Trophoblast cell (in vitro differentiated cells and primary cell): ENCODE measurements around the gene GUCA2B.

Experiments used
- DNase-seq, 2 donors: peaks; one replicate each; pipeline ENCODE4 v3.0.0-alpha.2; 2016
- H2AFZ ChIP-seq: 2 replicates; pipeline ENCODE4 v1.6.1; 2013; ENCODE audit warnings: low read length, moderate library complexity, mild to moderate bottlenecking; ENCODE audit not compliant: insufficient read depth, poor library complexity
- H2AK5ac ChIP-seq: 2 replicates; pipeline ENCODE4 v1.6.1; 2013; ENCODE audit warnings: mild to moderate bottlenecking, low read length
- H2BK120ac ChIP-seq: 2 replicates; pipeline ENCODE4 v1.6.1; 2013; ENCODE audit warnings: low read length, mild to moderate bottlenecking, moderate library complexity; ENCODE audit not compliant: insufficient read depth, poor library complexity
- H2BK12ac ChIP-seq: 2 replicates; pipeline ENCODE4 v1.6.1; 2013; ENCODE audit warnings: mild to moderate bottlenecking, low read length, moderate library complexity
- H2BK5ac ChIP-seq: 2 replicates; pipeline ENCODE4 v1.6.1; 2013; ENCODE audit warnings: low read length, low read depth, moderate library complexity, mild to moderate bottlenecking; ENCODE audit not compliant: poor library complexity
- H3K14ac ChIP-seq: 2 replicates; pipeline ENCODE4 v1.6.1; 2013; ENCODE audit warnings: mild to moderate bottlenecking, low read length
- H3K18ac ChIP-seq: 2 replicates; pipeline ENCODE4 v1.6.1; 2013; ENCODE audit warnings: mild to moderate bottlenecking, low read length
- H3K23ac ChIP-seq: 2 replicates; pipeline ENCODE4 v1.6.1; 2013; ENCODE audit warnings: low read length
- H3K27ac ChIP-seq: 2 replicates; pipeline ENCODE4 v1.5.1; 2013; ENCODE audit warnings: low read depth, mild to moderate bottlenecking, inconsistent platforms, low read length, moderate library complexity
- H3K27me3 ChIP-seq: 2 replicates; pipeline ENCODE4 v1.6.1; 2013; ENCODE audit warnings: inconsistent platforms, mild to moderate bottlenecking, low read length, moderate library complexity; ENCODE audit not compliant: insufficient read depth
- H3K36me3 ChIP-seq, 2 experiments: 1 replicate in 1 of 2; 2 replicates in 1 of 2; pipeline ENCODE4 v1.6.1; 2013; ENCODE audit warnings: low read length in 2 of 2, mild to moderate bottlenecking in 2 of 2, moderate library complexity in 1 of 2; ENCODE audit not compliant: insufficient read depth in 2 of 2, control insufficient read depth in 1 of 2
- H3K4ac ChIP-seq: 2 replicates; pipeline ENCODE4 v1.6.1; 2013; ENCODE audit warnings: low read depth, mild to moderate bottlenecking, low read length, moderate library complexity
- H3K4me1 ChIP-seq, 2 experiments: 1 replicate in 1 of 2; 2 replicates in 1 of 2; pipeline ENCODE4 v1.6.1; 2013; ENCODE audit warnings: low read length in 2 of 2, mild to moderate bottlenecking in 2 of 2, moderate library complexity in 1 of 2; ENCODE audit not compliant: insufficient read depth in 2 of 2, control insufficient read depth in 1 of 2
- H3K4me2 ChIP-seq: 2 replicates; pipeline ENCODE4 v1.6.1; 2013; ENCODE audit warnings: inconsistent platforms, mild to moderate bottlenecking, low read length, moderate library complexity
- H3K4me3 ChIP-seq: 2 replicates; pipeline ENCODE4 v1.5.1; 2013; ENCODE audit warnings: mild to moderate bottlenecking, low read depth, low read length, inconsistent platforms
- H3K79me1 ChIP-seq: one replicate; pipeline ENCODE4 v1.6.1; 2013; ENCODE audit warnings: low read length
- H3K79me2 ChIP-seq: 2 replicates; pipeline ENCODE4 v1.6.1; 2013; ENCODE audit warnings: low read length, mild to moderate bottlenecking; ENCODE audit not compliant: control insufficient read depth, insufficient read depth, poor library complexity
- H3K9ac ChIP-seq: 2 replicates; pipeline ENCODE4 v1.6.1; 2013; ENCODE audit warnings: mild to moderate bottlenecking, low read length
- H3K9me3 ChIP-seq: 2 replicates; pipeline ENCODE4 v1.6.1; 2013; ENCODE audit warnings: low read depth, mild to moderate bottlenecking, control low read depth, inconsistent platforms, low read length; ENCODE audit not compliant: insufficient read depth
- H4K12ac ChIP-seq: 2 replicates; pipeline ENCODE4 v1.6.1; 2013; ENCODE audit warnings: low read depth, mild to moderate bottlenecking, low read length, moderate library complexity
- H4K8ac ChIP-seq: 2 replicates; pipeline ENCODE4 v1.6.1; 2013; ENCODE audit warnings: low read depth, mild to moderate bottlenecking, low read length, moderate library complexity
- H4K91ac ChIP-seq: one replicate; pipeline ENCODE4 v1.6.1; 2013; ENCODE audit warnings: low read depth, mild to moderate bottlenecking, low read length, moderate library complexity
- WGBS: extraction: QIAGEN DNeasy Blood & Tissue Kit; methylation state at CpG from one replicate; pipeline ENCODE4 v1.1.7; 2013; ENCODE audit warnings: missing lambda C conversion rate; ENCODE audit not compliant: insufficient read length, insufficient coverage; ENCODE audit errors: extremely low coverage; 5-methylcytosine and 5-hydroxymethylcytosine counted together

The GUCA2B gene

GRCh38 chr1:42144711-42145388, 8.4 kb upstream of the GUCA2B start:
- Histone ChIP-seq H3K9me3 (peaks cover 3% of the 10 kb centered on the region), H3K36me3 (peaks cover 0 to 1% of the 10 kb centered on the region in 2 experiments), H3K4me2 (no peak overlapping the region), H2BK5ac (no peak overlapping the region), H3K4me3 (no peak overlapping the region), H3K9ac (no peak overlapping the region), H3K23ac (no peak overlapping the region), H4K8ac (no peak overlapping the region), H2AFZ (no peak overlapping the region), H4K12ac (no peak overlapping the region), H3K4ac (no peak overlapping the region), H3K27me3 (no peaks in the 10 kb centered on the region), H3K18ac (no peak overlapping the region), H4K91ac (no peak overlapping the region), H2BK12ac (no peak overlapping the region), H3K14ac (no peak overlapping the region), H2BK120ac (no peak overlapping the region), H3K79me2 (no peaks in the 10 kb centered on the region), H3K79me1 (no peaks in the 10 kb centered on the region), H3K4me1 (peaks cover 0 to 2% of the 10 kb centered on the region in 2 experiments), H3K27ac (no peak overlapping the region), H2AK5ac (no peak overlapping the region)
- no peak for DNase-seq
- no CpG with 5 or more reads among the region's 12 CpGs for WGBS

- Histone ChIP-seq H3K14ac (no peak overlapping the region), H3K9me3 (peaks cover 3% of the 10 kb centered on the region), H3K36me3 (peaks cover 0 to under 1% of the 10 kb centered on the region in 2 experiments), H4K12ac (no peak overlapping the region), H2BK5ac (no peak overlapping the region), H3K9ac (no peak overlapping the region), H3K79me1 (no peaks in the 10 kb centered on the region), H3K4me3 (no peak overlapping the region), H2BK12ac (no peak overlapping the region), H3K4me2 (no peak overlapping the region), H3K4ac (no peak overlapping the region), H2AK5ac (no peak overlapping the region), H3K18ac (no peak overlapping the region), H4K91ac (no peak overlapping the region), H3K4me1 (peaks cover 0 to 2% of the 10 kb centered on the region in 2 experiments), H3K27me3 (no peaks in the 10 kb centered on the region), H2AFZ (no peak overlapping the region), H2BK120ac (no peak overlapping the region), H3K79me2 (no peaks in the 10 kb centered on the region), H3K23ac (no peak overlapping the region), H3K27ac (no peak overlapping the region), H4K8ac (no peak overlapping the region)
- DNase-seq = no peak
- no CpG with 5 or more reads among the region's 8 CpGs for WGBS
Measured at GRCh38 chr1:42145389-42145716, 7.9 kb upstream of the GUCA2B start.

GRCh38 chr1:42145764-42146625, 7.2 kb upstream of the GUCA2B start:
- no peak for DNase-seq
- WGBS = no CpG with 5 or more reads among the region's 41 CpGs
- H2BK5ac ChIP-seq = no peak overlapping the region
- H3K4me2 ChIP-seq = no peak overlapping the region
- peaks cover 6% of the 10 kb centered on the region for H3K9me3 ChIP-seq
- no peak overlapping the region for H3K4me3 ChIP-seq
- no peak overlapping the region for H2AK5ac ChIP-seq
- H2BK120ac ChIP-seq = no peak overlapping the region
- no peak overlapping the region for H4K8ac ChIP-seq
- H2AFZ ChIP-seq = no peak overlapping the region
- no peaks in the 10 kb centered on the region for H3K27me3 ChIP-seq
- no peak overlapping the region for H3K4ac ChIP-seq
- no peak overlapping the region for H3K23ac ChIP-seq
- H2BK12ac ChIP-seq = no peak overlapping the region
- peaks cover 0 to 2% of the 10 kb centered on the region in 2 experiments for H3K4me1 ChIP-seq
- H4K12ac ChIP-seq = no peak overlapping the region
- H3K18ac ChIP-seq = no peak overlapping the region
- no peaks in the 10 kb centered on the region for H3K36me3 ChIP-seq
- H3K14ac ChIP-seq = no peak overlapping the region
- H3K27ac ChIP-seq = no peak overlapping the region
- H3K79me2 ChIP-seq = no peaks in the 10 kb centered on the region
- no peak overlapping the region for H4K91ac ChIP-seq
- H3K79me1 ChIP-seq = no peaks in the 10 kb centered on the region
- no peak overlapping the region for H3K9ac ChIP-seq

- H2BK120ac ChIP-seq = no peak overlapping the region
- H3K36me3 ChIP-seq = no peaks in the 10 kb centered on the region
- H2BK12ac ChIP-seq = no peak overlapping the region
- H3K9ac ChIP-seq = no peak overlapping the region
- no peak overlapping the region for H3K4me2 ChIP-seq
- H3K18ac ChIP-seq = no peak overlapping the region
- no peak overlapping the region for H4K8ac ChIP-seq
- H3K4me1 ChIP-seq = peaks cover 0 to 2% of the 10 kb centered on the region in 2 experiments
- no peak overlapping the region for H2BK5ac ChIP-seq
- H3K4ac ChIP-seq = no peak overlapping the region
- no peak overlapping the region for H3K23ac ChIP-seq
- WGBS = no CpG with 5 or more reads among the region's 19 CpGs
- peaks cover 6% of the 10 kb centered on the region for H3K9me3 ChIP-seq
- no peak overlapping the region for H3K27ac ChIP-seq
- DNase-seq = peak; percentile 97 to 99
- no peak overlapping the region for H3K4me3 ChIP-seq
- no peaks in the 10 kb centered on the region for H3K27me3 ChIP-seq
- no peak overlapping the region for H2AK5ac ChIP-seq
- no peaks in the 10 kb centered on the region for H3K79me2 ChIP-seq
- no peak overlapping the region for H4K91ac ChIP-seq
- H4K12ac ChIP-seq = no peak overlapping the region
- H3K79me1 ChIP-seq = no peaks in the 10 kb centered on the region
- no peak overlapping the region for H3K14ac ChIP-seq
- no peak overlapping the region for H2AFZ ChIP-seq
Measured at GRCh38 chr1:42146626-42147320, 6.4 kb upstream of the GUCA2B start.
